GM12801 (cell line): ENCODE measurements around the gene SAMD9.

ENCODE experiments used
- TF ChIP-seq, protein P1 (sequence below): IDR thresholded peaks from one replicate; pipeline ENCODE4 v1.5.1; 2011; ENCODE audit warnings: control low read depth; ENCODE audit not compliant: insufficient read length; ENCODE audit errors: extremely low read depth

Gene SAMD9

DNA sequence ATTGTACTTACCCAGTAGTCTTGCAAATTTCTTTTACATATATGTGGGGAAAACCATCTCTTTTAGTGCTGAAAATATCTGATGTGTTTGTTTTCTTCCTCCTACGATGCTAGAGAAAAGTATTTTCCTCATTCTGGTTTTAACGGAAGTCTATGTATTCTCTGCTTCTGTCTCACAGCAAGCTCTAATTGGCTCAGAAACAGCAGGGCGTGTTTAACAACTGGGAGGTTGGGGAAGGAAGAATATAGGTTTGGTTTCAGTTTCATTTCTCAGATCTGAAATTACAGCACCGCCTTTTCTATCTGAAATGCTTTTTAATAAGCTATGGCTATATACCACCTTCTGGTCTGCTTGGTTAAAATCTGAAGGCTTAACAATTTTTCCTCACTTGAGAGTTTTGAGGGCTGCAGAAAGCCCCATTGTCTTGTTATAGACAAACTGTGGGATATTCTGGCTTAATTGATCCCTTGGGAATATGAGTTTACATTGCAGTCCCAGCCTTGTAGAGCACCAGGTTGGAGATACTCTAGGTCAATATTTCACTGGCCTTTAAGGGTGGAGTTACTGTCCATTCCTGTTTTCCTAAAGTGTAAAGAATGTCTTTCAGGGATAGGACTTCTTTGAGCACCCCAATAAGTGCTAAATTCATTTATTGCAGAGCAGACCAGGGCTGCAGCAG is at the start of gene SAMD9:
Gene SAMD9, minus strand, starts transcription at position 128 of the 679 bp plus-strand sequence. CDS start 11,882 bp downstream, outside the sequence.
- TF ChIP-seq, protein P1, sequence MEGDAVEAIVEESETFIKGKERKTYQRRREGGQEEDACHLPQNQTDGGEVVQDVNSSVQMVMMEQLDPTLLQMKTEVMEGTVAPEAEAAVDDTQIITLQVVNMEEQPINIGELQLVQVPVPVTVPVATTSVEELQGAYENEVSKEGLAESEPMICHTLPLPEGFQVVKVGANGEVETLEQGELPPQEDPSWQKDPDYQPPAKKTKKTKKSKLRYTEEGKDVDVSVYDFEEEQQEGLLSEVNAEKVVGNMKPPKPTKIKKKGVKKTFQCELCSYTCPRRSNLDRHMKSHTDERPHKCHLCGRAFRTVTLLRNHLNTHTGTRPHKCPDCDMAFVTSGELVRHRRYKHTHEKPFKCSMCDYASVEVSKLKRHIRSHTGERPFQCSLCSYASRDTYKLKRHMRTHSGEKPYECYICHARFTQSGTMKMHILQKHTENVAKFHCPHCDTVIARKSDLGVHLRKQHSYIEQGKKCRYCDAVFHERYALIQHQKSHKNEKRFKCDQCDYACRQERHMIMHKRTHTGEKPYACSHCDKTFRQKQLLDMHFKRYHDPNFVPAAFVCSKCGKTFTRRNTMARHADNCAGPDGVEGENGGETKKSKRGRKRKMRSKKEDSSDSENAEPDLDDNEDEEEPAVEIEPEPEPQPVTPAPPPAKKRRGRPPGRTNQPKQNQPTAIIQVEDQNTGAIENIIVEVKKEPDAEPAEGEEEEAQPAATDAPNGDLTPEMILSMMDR: no peak

DNA sequence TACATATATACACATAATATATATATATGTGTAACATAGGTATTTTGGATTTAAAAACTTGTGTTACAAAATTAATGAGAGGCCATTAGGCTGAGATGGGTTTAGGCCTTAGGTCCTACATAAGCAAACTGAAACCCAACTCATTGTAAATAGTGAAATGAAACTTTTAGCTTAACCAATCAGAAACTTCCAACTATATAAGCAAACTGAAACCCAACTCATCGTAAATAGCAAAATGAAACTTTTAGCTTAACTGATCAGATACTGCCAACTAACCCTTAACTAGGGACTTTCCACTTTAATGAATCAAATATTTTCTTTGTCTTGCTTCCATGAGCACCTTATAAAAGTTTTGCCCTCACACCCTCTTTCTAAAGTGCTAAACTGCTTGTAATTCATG is 47.7 kb upstream of the SAMD9 start:
- TF ChIP-seq, protein P1: no peak

DNA sequence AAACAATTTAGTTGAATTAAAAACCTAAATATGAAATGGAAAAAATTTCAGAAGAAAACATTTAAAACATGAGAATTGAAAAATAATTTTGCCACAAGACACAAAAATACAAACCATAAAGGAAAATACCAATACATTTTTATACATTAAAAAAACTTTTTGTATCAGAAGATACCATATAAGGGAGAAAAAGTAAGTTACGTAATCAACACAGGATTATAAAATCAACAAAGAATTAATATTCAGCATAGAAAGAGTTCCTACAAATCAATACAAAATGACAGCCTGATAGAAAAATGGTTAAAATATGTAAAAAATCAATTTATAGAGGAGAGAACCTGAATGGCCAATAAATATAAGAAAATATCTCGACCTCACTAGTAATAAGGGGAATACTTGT is 47.0 kb upstream of the SAMD9 start:
- TF ChIP-seq, protein P1: no peak

DNA sequence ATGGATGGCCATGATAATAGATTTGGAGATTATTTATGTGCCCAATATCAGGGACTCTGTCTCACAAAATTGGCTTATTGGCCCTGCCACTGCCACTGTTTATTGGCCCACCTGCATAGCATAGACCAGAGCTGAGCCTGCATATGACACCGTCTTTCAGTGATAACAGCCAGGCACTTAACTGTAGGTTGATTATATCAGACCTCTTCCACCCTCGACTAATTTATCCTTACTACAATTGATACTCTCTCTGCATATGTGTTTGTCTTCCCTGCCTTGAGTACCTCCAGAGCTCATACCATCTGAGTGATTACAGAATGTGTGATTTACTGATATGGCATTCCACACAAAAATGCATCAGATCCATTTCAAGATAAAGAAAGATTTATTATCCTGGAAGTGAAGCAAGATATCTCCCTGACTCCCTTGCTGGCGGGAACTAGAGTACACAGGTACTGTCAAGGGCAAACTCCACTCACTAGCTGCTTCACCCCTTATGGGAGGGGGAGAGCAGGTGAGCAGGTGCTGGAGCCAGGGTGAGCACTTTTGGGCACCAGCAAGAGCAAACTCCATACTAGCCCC is 43.5 kb upstream of the SAMD9 start:
- TF ChIP-seq, protein P1: no peak

DNA sequence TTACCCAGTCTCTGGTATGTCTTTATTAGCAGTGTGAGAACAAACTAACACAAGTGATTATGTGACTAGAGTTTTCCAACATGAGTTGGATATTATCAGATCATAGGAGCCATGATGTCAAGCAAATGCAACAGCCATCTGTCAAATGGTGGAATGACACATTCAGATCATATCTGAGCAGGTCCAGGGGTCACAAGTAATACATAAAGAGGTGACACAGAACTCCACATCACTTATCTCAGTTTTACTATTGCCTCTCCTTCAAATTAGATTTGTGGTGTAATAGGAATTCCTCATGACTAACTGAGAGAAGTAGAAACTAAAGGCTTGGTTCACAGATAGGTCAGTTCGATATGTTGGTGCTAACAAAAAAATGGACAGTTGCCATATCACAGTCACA is 42.6 kb upstream of the SAMD9 start:
- TF ChIP-seq, protein P1: no peak

DNA sequence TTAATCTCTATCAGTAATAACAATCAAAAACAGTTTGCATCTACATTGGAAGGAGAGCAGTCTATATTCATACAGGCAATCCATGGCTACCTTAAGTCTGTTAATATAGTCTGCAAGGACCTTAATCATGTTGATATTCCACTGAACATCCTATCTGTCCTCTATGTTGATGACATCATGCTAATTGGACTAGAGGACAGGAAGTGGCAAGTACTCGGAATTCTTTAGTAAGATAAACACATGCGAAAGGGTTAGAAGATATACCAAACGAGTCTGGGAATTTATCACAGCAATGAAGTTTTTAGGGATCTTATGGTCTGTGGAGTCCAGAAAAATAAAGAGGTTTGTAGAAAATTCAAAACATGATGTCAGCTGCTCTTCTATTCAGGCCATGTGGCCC is 41.7 kb upstream of the SAMD9 start:
- TF ChIP-seq, protein P1: no peak

DNA sequence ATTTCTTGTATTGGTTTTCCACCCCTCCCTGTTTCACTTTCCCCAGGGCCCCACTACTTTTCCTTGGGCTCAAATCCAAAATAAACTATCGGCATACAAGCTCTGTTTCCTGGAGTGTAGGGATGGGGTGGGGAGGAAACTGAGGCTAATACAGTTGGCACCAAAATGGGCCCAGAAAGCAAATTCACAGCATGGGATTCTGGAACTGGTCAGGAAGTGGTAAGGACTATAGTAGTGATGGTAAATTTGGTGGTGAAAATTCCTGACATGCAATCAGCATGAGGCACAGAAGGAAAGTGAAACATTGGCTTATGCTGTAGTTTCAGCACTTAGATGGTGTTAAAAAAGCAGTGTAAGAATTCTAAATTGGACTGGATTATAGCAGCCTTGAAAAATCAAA is 39.1 kb upstream of the SAMD9 start:
- TF ChIP-seq, protein P1: no peak
